Spleen (tissue), 11 donors: Measurements from ENCODE around the gene LRRN2. TPM values are rescaled to one million over a fixed set of nuclear protein-coding genes. Genes with fewer than 3 reads are reported as not detected.
A peak's percentile ranks its signal among the peaks of the same experiment; 100 is the strongest.

ENCODE experiments used
- DNase-seq: peaks from one replicate; pipeline ENCODE4 v3.0.0-alpha.2; 2020
- H3K27ac ChIP-seq, 8 donors: fragments of 200-600 bp; sonication (generic) in 7 of 8; 1 replicate in 4 of 8; 2 replicates in 4 of 8; pipeline versions ENCODE4 v1.5.0 to v1.8.0; 2016 to 2021; ENCODE audit warnings: inconsistent platforms in 4 of 8, mild to moderate bottlenecking in 4 of 8, moderate library complexity in 1 of 8
- H3K27me3 ChIP-seq, 7 donors: fragments of 200-600 bp; sonication (generic) in 6 of 7; replicated peaks in 1 of 7; 1 replicate in 4 of 7; 2 replicates in 3 of 7; pipeline versions ENCODE4 v1.5.0 to v1.8.0; 2016 to 2021; ENCODE audit warnings: inconsistent platforms in 3 of 7, mild to moderate bottlenecking in 1 of 7
- H3K36me3 ChIP-seq, 6 donors: fragments of 200-600 bp; sonication (generic) in 5 of 6; 1 replicate in 4 of 6; 2 replicates in 2 of 6; pipeline versions ENCODE4 v1.5.0 to v1.8.0; 2016 to 2021; ENCODE audit warnings: inconsistent platforms in 2 of 6
- H3K4me1 ChIP-seq, 6 donors: fragments of 200-600 bp; sonication (generic) in 5 of 6; 1 replicate in 3 of 6; 2 replicates in 3 of 6; pipeline versions ENCODE4 v1.5.0 to v1.8.0; 2016 to 2021; ENCODE audit warnings: inconsistent platforms in 3 of 6
- H3K4me3 ChIP-seq, 8 donors: fragments of 200-600 bp; sonication (generic) in 7 of 8; 1 replicate in 4 of 8; 2 replicates in 4 of 8; pipeline versions ENCODE4 v1.5.0 to v1.8.0; 2016 to 2021; ENCODE audit warnings: inconsistent platforms in 4 of 8, mild to moderate bottlenecking in 4 of 8, moderate library complexity in 2 of 8
- H3K9me3 ChIP-seq, 8 donors: fragments of 200-600 bp; sonication (generic) in 7 of 8; 1 replicate in 4 of 8; 2 replicates in 4 of 8; pipeline versions ENCODE4 v1.5.0 to v1.8.0; 2016 to 2021; ENCODE audit warnings: inconsistent platforms in 4 of 8
- CTCF ChIP-seq, 11 experiments: fragments of 200-600 bp in 7 of 11; fragments of 450-650 bp in 4 of 11; sonication (generic) in 4 of 11; IDR thresholded peaks in 8 of 11; conservative IDR thresholded peaks in 3 of 11; 1 replicate in 7 of 11; 2 replicates in 4 of 11; pipeline versions ENCODE4 v1.4.0 to v1.8.0; 2016 to 2021; ENCODE audit warnings: antibody characterized with exemption in 11 of 11, inconsistent platforms in 4 of 11, mild to moderate bottlenecking in 1 of 11
- POLR2A ChIP-seq, 3 donors: fragments of 450-650 bp; IDR thresholded peaks; one replicate each; pipeline ENCODE4 v1.5.1; 2017; ENCODE audit warnings: antibody characterized with exemption in 3 of 3, mild to moderate bottlenecking in 1 of 3
- POLR2AphosphoS5 ChIP-seq, 3 donors: sonication (generic); formaldehyde crosslinking; IDR thresholded peaks; one replicate each; pipeline ENCODE4 v1.5.1; 2017; ENCODE audit warnings: antibody characterized with exemption in 3 of 3
- WGBS, 5 donors: extraction: QIAGEN DNeasy Blood & Tissue Kit in 3 of 5; methylation state at CpG; one replicate each; pipeline versions ENCODE4 v1.1.5 to v1.1.7; 2013 to 2018; 5-methylcytosine and 5-hydroxymethylcytosine counted together
- intact Hi-C: fragments of 100-400 bp; cut with DNase I; formaldehyde crosslinking; loops from one replicate; pipeline ENCODE4 v1.15.0; 2023; ENCODE audit warnings: low total_unique reads
- polyA plus RNA-seq, 3 donors: library from polyadenylated mRNA; stranded (reverse); fragments of 200-250 nt; gene quantifications; one replicate each; pipeline ENCODE4 v1.2.1, GENCODE V29; 2013
- total RNA-seq, 7 donors: library from RNA; depleted of rRNA in 3 of 7; stranded (reverse); fragments of >200 nt in 3 of 7; fragmentation: NEBNext Ultra II Directional in 4 of 7; extraction: Animal tissue kit (Norgen Biotek cat#: 25700) in 4 of 7; gene quantifications; one replicate each; pipeline versions ENCODE4 v1.1.0 to v1.2.1, GENCODE V29; 2016 to 2021
- donor health status: healthy with polysubstance abuse.
- donor health status: DM: no; HTN: no; CAD: no; lungs with moderate emphysema.
- donor health status: DM: no; HTN: no; CAD: no.
- donor health status: Bipolar disorder and iron deficiency.
- donor health status: healthy.
- donor health status: DM: no; HTN: no; CAD: no.
- donor health status: DM: yes; HTN: yes; CAD: no.

Gene LRRN2
- total and polyA plus RNA-seq, 10 donors, result 1.6 to 11.9 (median 4.5) TPM

- whole genome bisulfite sequencing, 5 donors, result 86 to 90% (median 88%) methylated on average over 12 to 13 of the region's 13 CpGs
- Histone ChIP-seq H3K36me3 (peaks cover 0 to 43% (median 11%) of the 10 kb centered on the region in 6 donors), H3K27ac (no peak overlapping the region), H3K4me3 (no peak overlapping the region), H3K9me3 (no peaks in the 10 kb centered on the region), H3K4me1 (peaks cover 10 to 29% (median 24%) of the 10 kb centered on the region in 6 donors), H3K27me3 (no peaks in the 10 kb centered on the region)
- TF ChIP-seq POLR2A (IDR thresholded peaks at IDR 0.05), result no peak
- no peak for TF ChIP-seq CTCF (IDR thresholded peaks at IDR 0.05 in 8 of 11, conservative IDR thresholded peaks at IDR 0.05 in 3 of 11)
- peak in 1 of 3 donors; percentile 3 for TF ChIP-seq POLR2AphosphoS5 (IDR thresholded peaks at IDR 0.05)
- intact Hi-C loops, result no loop called here
- DNase-seq, result no peak
These were observed 110.0 kb downstream of the LRRN2 start for GRCh38 chr1:204575221-204576190.

- no peak for DNase-seq
- Histone ChIP-seq H3K4me3 (no peak overlapping the region), H3K9me3 (no peaks in the 10 kb centered on the region), H3K27ac (no peak overlapping the region), H3K36me3 (peaks cover 0 to 50% (median 11%) of the 10 kb centered on the region in 6 donors), H3K27me3 (no peaks in the 10 kb centered on the region), H3K4me1 (peaks cover 8 to 22% (median 19%) of the 10 kb centered on the region in 6 donors)
- intact Hi-C loops, result no loop called here
- WGBS, 5 donors, result 76 to 80% (median 78%) methylated on average over 3 of the region's 3 CpGs
- TF ChIP-seq POLR2A (IDR thresholded peaks at IDR 0.05) (no peak), POLR2AphosphoS5 (IDR thresholded peaks at IDR 0.05) (no peak), CTCF (IDR thresholded peaks at IDR 0.05 in 8 of 11, conservative IDR thresholded peaks at IDR 0.05 in 3 of 11) (no peak)
These were observed 110.7 kb downstream of the LRRN2 start for GRCh38 chr1:204574865-204575163.

- Histone ChIP-seq H3K36me3 (peaks cover 0 to 55% (median 11%) of the 10 kb centered on the region in 6 donors), H3K9me3 (no peaks in the 10 kb centered on the region), H3K4me3 (no peak overlapping the region), H3K4me1 (peaks cover 2 to 16% (median 13%) of the 10 kb centered on the region in 6 donors), H3K27me3 (no peaks in the 10 kb centered on the region), H3K27ac (no peak overlapping the region)
- no peak for DNase-seq
- intact Hi-C loops, result no loop called here
- TF ChIP-seq POLR2AphosphoS5 (IDR thresholded peaks at IDR 0.05), result no peak
- TF ChIP-seq CTCF (IDR thresholded peaks at IDR 0.05 in 8 of 11, conservative IDR thresholded peaks at IDR 0.05 in 3 of 11), result no peak
- no peak for TF ChIP-seq POLR2A (IDR thresholded peaks at IDR 0.05)
- WGBS, 5 donors, result 70 to 90% (median 87%) methylated on average over 8 of the region's 8 CpGs
These were observed 111.3 kb downstream of the LRRN2 start for GRCh38 chr1:204574016-204574864.
